ENCODE measurements around the gene TSHZ2.

DNA sequence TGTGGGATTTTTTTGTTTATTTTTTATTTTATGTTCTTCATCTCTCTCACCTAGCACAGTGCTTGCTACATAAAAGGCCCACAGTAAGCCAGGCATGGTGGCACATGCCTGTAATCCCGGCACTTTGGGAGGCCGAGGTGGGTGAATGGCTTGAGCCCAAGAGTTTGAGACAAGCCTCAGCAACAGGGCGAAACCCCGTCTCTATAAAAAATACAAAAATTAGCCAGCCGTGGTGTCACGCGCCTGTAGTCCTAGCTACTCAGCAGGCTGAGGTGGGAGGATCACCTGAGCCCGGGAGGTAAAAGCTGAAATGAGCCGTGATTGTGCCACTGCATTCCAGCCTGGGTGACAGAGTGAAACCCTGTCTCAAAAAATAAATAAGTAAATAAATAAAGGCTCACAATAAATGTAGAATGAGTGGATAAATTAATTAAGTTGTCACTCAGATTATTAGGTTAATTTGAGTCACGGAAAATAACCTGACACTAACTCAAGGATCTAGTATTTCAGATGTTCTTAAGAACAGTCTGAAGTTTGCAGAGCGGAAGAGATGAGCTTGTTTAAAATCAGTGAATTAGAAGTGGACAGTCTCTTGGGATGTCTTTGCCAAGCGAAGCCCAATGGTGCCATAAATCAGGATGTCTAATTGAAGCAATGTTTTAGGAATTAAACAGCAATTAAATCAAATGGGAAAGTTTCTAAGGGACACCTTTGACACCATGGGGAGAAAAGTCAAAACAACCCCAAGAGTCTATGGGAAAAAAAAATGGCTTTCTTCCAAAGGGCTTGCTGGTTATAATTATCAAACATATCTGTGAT lies 407.1 kb downstream of the TSHZ2 start:
- TF ChIP-seq TCF7 (CRISPR knock-in tag; IDR thresholded peaks at IDR 0.05; ENCODE audit: low read depth) = no peak
- TF ChIP-seq PRRX2 (CRISPR knock-in tag; IDR thresholded peaks at IDR 0.05) = no peak
- TF ChIP-seq, protein P1, sequence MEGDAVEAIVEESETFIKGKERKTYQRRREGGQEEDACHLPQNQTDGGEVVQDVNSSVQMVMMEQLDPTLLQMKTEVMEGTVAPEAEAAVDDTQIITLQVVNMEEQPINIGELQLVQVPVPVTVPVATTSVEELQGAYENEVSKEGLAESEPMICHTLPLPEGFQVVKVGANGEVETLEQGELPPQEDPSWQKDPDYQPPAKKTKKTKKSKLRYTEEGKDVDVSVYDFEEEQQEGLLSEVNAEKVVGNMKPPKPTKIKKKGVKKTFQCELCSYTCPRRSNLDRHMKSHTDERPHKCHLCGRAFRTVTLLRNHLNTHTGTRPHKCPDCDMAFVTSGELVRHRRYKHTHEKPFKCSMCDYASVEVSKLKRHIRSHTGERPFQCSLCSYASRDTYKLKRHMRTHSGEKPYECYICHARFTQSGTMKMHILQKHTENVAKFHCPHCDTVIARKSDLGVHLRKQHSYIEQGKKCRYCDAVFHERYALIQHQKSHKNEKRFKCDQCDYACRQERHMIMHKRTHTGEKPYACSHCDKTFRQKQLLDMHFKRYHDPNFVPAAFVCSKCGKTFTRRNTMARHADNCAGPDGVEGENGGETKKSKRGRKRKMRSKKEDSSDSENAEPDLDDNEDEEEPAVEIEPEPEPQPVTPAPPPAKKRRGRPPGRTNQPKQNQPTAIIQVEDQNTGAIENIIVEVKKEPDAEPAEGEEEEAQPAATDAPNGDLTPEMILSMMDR (IDR thresholded peaks at IDR 0.05) = no peak
- no peak for TF ChIP-seq ZNF232 (CRISPR knock-in tag; IDR thresholded peaks at IDR 0.05)
- TF ChIP-seq ZNF121 (CRISPR knock-in tag; IDR thresholded peaks at IDR 0.05) = no peak
- TF ChIP-seq TEAD4 (CRISPR knock-in tag; IDR thresholded peaks at IDR 0.05) = no peak
- no peak for TF ChIP-seq ATF1 (CRISPR knock-in tag; IDR thresholded peaks at IDR 0.05)
- TF ChIP-seq TEAD1 (CRISPR knock-in tag; IDR thresholded peaks at IDR 0.05) = no peak
- TF ChIP-seq NR2C2 (CRISPR knock-in tag; IDR thresholded peaks at IDR 0.05) = no peak
- TF ChIP-seq, protein P2, sequence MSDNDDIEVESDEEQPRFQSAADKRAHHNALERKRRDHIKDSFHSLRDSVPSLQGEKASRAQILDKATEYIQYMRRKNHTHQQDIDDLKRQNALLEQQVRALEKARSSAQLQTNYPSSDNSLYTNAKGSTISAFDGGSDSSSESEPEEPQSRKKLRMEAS (CRISPR knock-in tag; IDR thresholded peaks at IDR 0.05) = no peak
- TF ChIP-seq, protein P3, sequence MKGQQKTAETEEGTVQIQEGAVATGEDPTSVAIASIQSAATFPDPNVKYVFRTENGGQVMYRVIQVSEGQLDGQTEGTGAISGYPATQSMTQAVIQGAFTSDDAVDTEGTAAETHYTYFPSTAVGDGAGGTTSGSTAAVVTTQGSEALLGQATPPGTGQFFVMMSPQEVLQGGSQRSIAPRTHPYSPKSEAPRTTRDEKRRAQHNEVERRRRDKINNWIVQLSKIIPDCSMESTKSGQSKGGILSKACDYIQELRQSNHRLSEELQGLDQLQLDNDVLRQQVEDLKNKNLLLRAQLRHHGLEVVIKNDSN (CRISPR knock-in tag; IDR thresholded peaks at IDR 0.05) = no peak
- TF ChIP-seq, protein P4, sequence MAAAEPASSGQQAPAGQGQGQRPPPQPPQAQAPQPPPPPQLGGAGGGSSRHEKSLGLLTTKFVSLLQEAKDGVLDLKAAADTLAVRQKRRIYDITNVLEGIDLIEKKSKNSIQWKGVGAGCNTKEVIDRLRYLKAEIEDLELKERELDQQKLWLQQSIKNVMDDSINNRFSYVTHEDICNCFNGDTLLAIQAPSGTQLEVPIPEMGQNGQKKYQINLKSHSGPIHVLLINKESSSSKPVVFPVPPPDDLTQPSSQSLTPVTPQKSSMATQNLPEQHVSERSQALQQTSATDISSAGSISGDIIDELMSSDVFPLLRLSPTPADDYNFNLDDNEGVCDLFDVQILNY (CRISPR knock-in tag; IDR thresholded peaks at IDR 0.05) = no peak
- TF ChIP-seq, protein P5, sequence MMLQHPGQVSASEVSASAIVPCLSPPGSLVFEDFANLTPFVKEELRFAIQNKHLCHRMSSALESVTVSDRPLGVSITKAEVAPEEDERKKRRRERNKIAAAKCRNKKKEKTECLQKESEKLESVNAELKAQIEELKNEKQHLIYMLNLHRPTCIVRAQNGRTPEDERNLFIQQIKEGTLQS (CRISPR knock-in tag; conservative IDR thresholded peaks at IDR 0.05) = no peak

All from WTC11 (cell line).